Parathyroid adenoma (tissue), 2 donors: ENCODE data around the gene PHF13.

Experiments used
- H2AFZ ChIP-seq: fragments of 300-600 bp; sonication (generic); one replicate; pipeline ENCODE4 v1.7.0; 2017; ENCODE audit warnings: antibody characterized with exemption, mild to moderate bottlenecking
- H3K27ac ChIP-seq: fragments of 300-600 bp; sonication (generic); one replicate; pipeline ENCODE4 v1.7.0; 2017
- H3K27me3 ChIP-seq: fragments of 300-600 bp; sonication (generic); one replicate; pipeline ENCODE4 v1.7.0; 2017; ENCODE audit warnings: low read length; ENCODE audit not compliant: control insufficient read depth, insufficient read depth
- H3K36me3 ChIP-seq: fragments of 300-600 bp; sonication (generic); one replicate; pipeline ENCODE4 v1.7.0; 2017; ENCODE audit warnings: low read length; ENCODE audit not compliant: control insufficient read depth, insufficient read depth
- H3K4me1 ChIP-seq: fragments of 300-600 bp; sonication (generic); one replicate; pipeline ENCODE4 v1.7.0; 2017; ENCODE audit warnings: control low read depth
- H3K4me2 ChIP-seq: fragments of 300-600 bp; sonication (generic); one replicate; pipeline ENCODE4 v1.7.0; 2017; ENCODE audit warnings: low read length
- H3K4me3 ChIP-seq: fragments of 300-600 bp; sonication (generic); one replicate; pipeline ENCODE4 v1.7.0; 2017; ENCODE audit warnings: low read depth, low read length
- H3K79me2 ChIP-seq: fragments of 300-600 bp; sonication (generic); one replicate; pipeline ENCODE4 v1.7.0; 2017; ENCODE audit warnings: control low read depth
- H3K9ac ChIP-seq: fragments of 300-600 bp; sonication (generic); one replicate; pipeline ENCODE4 v1.7.0; 2017; ENCODE audit warnings: mild to moderate bottlenecking
- H3K9me3 ChIP-seq: fragments of 300-600 bp; sonication (generic); one replicate; pipeline ENCODE4 v1.7.0; 2017; ENCODE audit warnings: low read length; ENCODE audit not compliant: control insufficient read depth
- TF ChIP-seq, protein P1 (sequence below): fragments of 300-600 bp; sonication (generic); IDR thresholded peaks from one replicate; pipeline ENCODE4 v1.7.0; 2017; ENCODE audit warnings: antibody characterized with exemption, mild to moderate bottlenecking
- donor health status: primary hyperparathyroidism.

Gene PHF13

GRCh38 chr1:6603915-6604558, 9.5 kb upstream of the PHF13 start:
- Histone ChIP-seq H3K4me2 (peak overlapping the region; percentile 80), H3K4me3 (peak overlapping the region; percentile 75), H3K9ac (no peak overlapping the region), H3K27me3 (no peaks in the 10 kb centered on the region), H3K4me1 (peaks cover 6% of the 10 kb centered on the region), H3K79me2 (peaks cover 6% of the 10 kb centered on the region), H3K27ac (peak overlapping the region; percentile 88), H3K36me3 (no peaks in the 10 kb centered on the region), H3K9me3 (no peaks in the 10 kb centered on the region), H2AFZ (peak overlapping the region; percentile 93)
- TF ChIP-seq, protein P1, sequence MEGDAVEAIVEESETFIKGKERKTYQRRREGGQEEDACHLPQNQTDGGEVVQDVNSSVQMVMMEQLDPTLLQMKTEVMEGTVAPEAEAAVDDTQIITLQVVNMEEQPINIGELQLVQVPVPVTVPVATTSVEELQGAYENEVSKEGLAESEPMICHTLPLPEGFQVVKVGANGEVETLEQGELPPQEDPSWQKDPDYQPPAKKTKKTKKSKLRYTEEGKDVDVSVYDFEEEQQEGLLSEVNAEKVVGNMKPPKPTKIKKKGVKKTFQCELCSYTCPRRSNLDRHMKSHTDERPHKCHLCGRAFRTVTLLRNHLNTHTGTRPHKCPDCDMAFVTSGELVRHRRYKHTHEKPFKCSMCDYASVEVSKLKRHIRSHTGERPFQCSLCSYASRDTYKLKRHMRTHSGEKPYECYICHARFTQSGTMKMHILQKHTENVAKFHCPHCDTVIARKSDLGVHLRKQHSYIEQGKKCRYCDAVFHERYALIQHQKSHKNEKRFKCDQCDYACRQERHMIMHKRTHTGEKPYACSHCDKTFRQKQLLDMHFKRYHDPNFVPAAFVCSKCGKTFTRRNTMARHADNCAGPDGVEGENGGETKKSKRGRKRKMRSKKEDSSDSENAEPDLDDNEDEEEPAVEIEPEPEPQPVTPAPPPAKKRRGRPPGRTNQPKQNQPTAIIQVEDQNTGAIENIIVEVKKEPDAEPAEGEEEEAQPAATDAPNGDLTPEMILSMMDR = no peak

- Histone ChIP-seq H3K4me1 (no peaks in the 10 kb centered on the region), H3K4me3 (peak overlapping the region; percentile 90), H3K27me3 (no peaks in the 10 kb centered on the region), H3K9ac (no peak overlapping the region), H3K4me2 (peak overlapping the region; percentile 88), H3K36me3 (no peaks in the 10 kb centered on the region), H3K27ac (peak overlapping the region; percentile 79), H3K9me3 (no peaks in the 10 kb centered on the region), H2AFZ (peak overlapping the region; percentile 86), H3K79me2 (no peaks in the 10 kb centered on the region)
- TF ChIP-seq, protein P1 = no peak
Measured at GRCh38 chr1:6612641-6613360, 730 bp upstream of the PHF13 start.

DNA sequence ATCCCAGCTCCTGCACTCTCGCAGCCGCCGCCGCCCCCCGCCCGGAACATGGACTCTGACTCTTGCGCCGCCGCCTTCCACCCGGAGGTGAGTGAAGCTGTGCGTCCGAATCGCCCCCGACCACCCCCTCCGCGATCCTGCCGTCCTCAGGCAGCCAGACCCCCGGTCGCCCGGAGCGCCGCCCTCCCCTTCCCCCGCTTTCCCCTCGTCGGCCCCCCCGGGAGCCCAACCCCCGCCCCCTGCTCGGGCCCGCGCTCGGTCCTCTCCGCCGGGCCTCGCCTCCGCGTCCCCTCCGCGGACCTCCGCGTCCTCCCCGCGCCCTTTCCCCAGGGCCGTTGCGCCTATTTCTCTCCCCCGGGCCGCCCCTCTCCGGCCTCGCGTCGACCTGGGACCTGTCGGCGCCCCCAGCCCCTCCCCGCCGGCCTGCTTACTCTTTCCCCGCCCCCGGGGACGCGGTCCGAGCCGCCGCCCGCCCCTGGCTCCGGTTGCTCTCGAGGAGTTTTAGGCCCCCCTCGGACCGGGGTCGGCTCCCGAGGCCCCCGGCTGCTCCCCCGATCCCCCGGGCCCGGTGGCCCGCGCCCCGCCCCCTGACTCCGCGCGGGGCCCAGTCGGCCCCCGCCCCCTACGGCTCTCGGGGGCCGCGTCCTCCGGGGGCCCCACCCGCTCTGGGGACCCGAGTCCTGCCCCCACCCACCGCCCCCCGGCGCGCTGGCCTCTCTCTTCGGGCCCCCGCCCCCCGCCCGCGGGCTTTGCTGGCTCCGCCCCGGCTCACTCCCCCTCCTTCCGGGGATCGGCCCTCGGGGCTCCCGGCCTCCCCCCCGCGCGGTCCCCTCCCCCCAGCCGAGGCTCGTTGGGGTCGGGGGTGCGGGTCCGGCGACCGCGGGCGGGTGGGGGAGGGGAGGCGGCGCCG, 743 bp downstream of the PHF13 start:
- Histone ChIP-seq H2AFZ (peak overlapping the region; percentile 64), H3K4me1 (no peaks in the 10 kb centered on the region), H3K27ac (peak overlapping the region; percentile 69), H3K36me3 (no peaks in the 10 kb centered on the region), H3K79me2 (no peaks in the 10 kb centered on the region), H3K9ac (no peak overlapping the region), H3K4me3 (peak overlapping the region; percentile 90), H3K9me3 (no peaks in the 10 kb centered on the region), H3K4me2 (peak overlapping the region; percentile 73), H3K27me3 (no peaks in the 10 kb centered on the region)
- TF ChIP-seq, protein P1 = no peak

DNA sequence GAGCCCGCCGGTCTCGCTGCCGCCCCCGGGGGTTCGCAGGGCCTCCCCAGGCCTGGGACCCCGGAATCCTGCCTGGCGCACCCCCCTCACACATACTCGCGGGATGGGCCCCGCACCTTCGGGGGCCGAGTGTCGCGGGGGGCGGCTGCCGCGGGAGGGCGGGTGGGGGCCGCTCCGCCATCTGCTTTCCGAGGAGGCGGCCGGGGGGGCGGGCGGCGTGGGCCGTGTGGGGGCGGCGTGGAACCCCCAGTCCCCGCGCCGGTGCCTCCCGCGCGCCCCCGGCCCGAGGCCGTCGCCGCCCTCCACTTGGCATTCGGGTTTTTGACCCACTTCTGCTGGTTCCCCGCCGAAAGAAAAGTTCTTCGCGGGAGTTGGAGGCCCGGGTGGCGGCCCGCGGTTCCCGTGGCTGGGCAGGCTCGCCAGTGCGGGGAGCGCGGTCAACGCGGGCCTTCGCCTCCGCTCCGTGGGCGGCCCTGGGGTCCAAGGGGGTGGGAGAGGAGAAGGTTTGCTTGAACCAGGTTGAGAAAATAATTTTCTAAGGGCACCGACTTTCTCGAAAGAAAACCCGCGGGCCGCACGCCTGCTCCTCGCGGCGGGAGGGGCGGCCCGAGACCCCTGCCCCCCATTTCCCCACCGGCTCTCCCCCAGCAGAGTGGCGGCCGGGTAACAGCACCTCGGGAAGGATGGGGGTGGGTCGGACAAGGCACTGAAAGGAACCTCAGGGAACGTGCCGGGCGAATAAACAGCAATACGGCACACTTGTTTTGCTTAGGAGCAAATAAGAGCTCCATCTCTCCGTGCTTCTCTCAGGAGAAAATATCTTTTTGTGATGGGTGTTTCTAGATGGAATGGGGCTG, 1.6 kb downstream of the PHF13 start:
- TF ChIP-seq, protein P1 = no peak

More for the DNA sequence above, 1.6 kb downstream of the PHF13 start:
- peak overlapping the region; percentile 87 for H3K4me2 ChIP-seq
- no peaks in the 10 kb centered on the region for H3K4me1 ChIP-seq
- peak overlapping the region; percentile 42 for H2AFZ ChIP-seq
- H3K4me3 ChIP-seq = peak overlapping the region; percentile 72
- H3K27me3 ChIP-seq = no peaks in the 10 kb centered on the region
- no peaks in the 10 kb centered on the region for H3K36me3 ChIP-seq
- no peaks in the 10 kb centered on the region for H3K79me2 ChIP-seq
- H3K9ac ChIP-seq = no peak overlapping the region
- no peaks in the 10 kb centered on the region for H3K9me3 ChIP-seq
- H3K27ac ChIP-seq = no peak overlapping the region
